K562 (cell line): ENCODE data around the gene TRPC5OS. TPM values are rescaled to one million over a fixed set of nuclear protein-coding genes. Genes with fewer than 3 reads are reported as not detected.

ENCODE experiments used
- ATAC-seq: fragments of 200-7000 bp; cut with Tn5 transposase; 3 replicates; pipeline ENCODE4 v1.9.1; 2020; ENCODE audit warnings: moderate library complexity
- BruUV-seq: library from RNA; stranded (reverse); fragments of 400-500 nt; replicated peaks from 2 replicates; lab custom pipeline; 2021; lab: Mats Ljungman, UMichigan
- CTCF ChIA-PET: fragments of 300-600 bp; formaldehyde crosslinking; extraction: SDS; loops from one replicate; lab custom pipeline; 2021; ENCODE audit warnings: low intra/inter-chr PET ratio; lab: Yijun Ruan, JAX
- POLR2A ChIA-PET: fragments of 300-600, 350-650 bp; sonication (Branson Sonifier 250); formaldehyde crosslinking; extraction: SDS; loops from one replicate; lab custom pipeline; 2021; ENCODE audit warnings: antibody characterized with exemption, inconsistent platforms; lab: Yijun Ruan, JAX
- DNase-seq, 4 experiments: peaks; one replicate each; pipeline versions ENCODE4 v3.0.0 to v3.0.0-alpha.2; 2011 to 2018; ENCODE audit warnings: low spot score in 3 of 4, mixed read lengths in 3 of 4; ENCODE audit errors: extremely low read depth in 1 of 4
- FAIRE-seq: peaks from 2 replicates; lab custom pipeline; 2011; peaks lifted over from hg19 to GRCh38; lab: Jason Lieb, UNC
- H2AFZ ChIP-seq: 2 replicates; pipeline ENCODE4 v1.6.0; 2011; ENCODE audit warnings: low read depth, low read length, control low read depth, inconsistent platforms
- H3K27ac ChIP-seq: fragments of 200-600 bp; 3 replicates; pipeline ENCODE4 v1.8.0; 2011; ENCODE audit warnings: low read depth, mild to moderate bottlenecking, control low read depth, inconsistent platforms, low read length, moderate library complexity, mixed read lengths; ENCODE audit errors: extremely low read depth
- H3K27me3 ChIP-seq, 2 experiments: fragments of 300-600 bp in 1 of 2; 2 replicates in 1 of 2; 3 replicates in 1 of 2; pipeline versions ENCODE4 v1.6.0 to v1.8.0; 2011; ENCODE audit warnings: inconsistent platforms in 2 of 2, low read length in 2 of 2, mild to moderate bottlenecking in 1 of 2, mixed read lengths in 1 of 2, moderate library complexity in 1 of 2; ENCODE audit not compliant: control insufficient read depth in 2 of 2, insufficient read depth in 2 of 2
- H3K36me3 ChIP-seq: fragments of 300-600 bp; 3 replicates; pipeline ENCODE4 v1.8.0; 2011; ENCODE audit warnings: mild to moderate bottlenecking, low read length, inconsistent platforms; ENCODE audit not compliant: control insufficient read depth, insufficient read depth
- H3K4me1 ChIP-seq, 2 experiments: fragments of 200-600 bp in 1 of 2; replicated peaks in 1 of 2; 2 replicates in 1 of 2; 3 replicates in 1 of 2; pipeline versions ENCODE4 v1.5.1 to v1.8.0; 2011; ENCODE audit warnings: inconsistent platforms in 2 of 2, low read length in 2 of 2, mild to moderate bottlenecking in 1 of 2, mixed read lengths in 1 of 2, moderate library complexity in 1 of 2; ENCODE audit not compliant: control insufficient read depth in 2 of 2, insufficient read depth in 2 of 2
- H3K4me2 ChIP-seq: 2 replicates; pipeline ENCODE4 v1.6.1; 2011; ENCODE audit warnings: low read length, control low read depth, inconsistent platforms, mixed read lengths; ENCODE audit not compliant: insufficient read depth
- H3K4me3 ChIP-seq: fragments of 200-600 bp; sonication (generic), shearing (Covaris generic); 2 replicates; pipeline ENCODE4 v1.5.1; 2016; ENCODE audit warnings: control low read depth, inconsistent platforms
- H3K79me2 ChIP-seq: fragments of 200-600 bp; 3 replicates; pipeline ENCODE4 v1.8.0; 2011; ENCODE audit warnings: low read length, inconsistent platforms; ENCODE audit not compliant: control insufficient read depth, insufficient read depth
- H3K9ac ChIP-seq, 2 experiments: 2 replicates each; pipeline versions ENCODE4 v1.6.0 to v1.6.1; 2011; ENCODE audit warnings: low read depth in 2 of 2, low read length in 2 of 2, control low read depth in 1 of 2, inconsistent platforms in 1 of 2, mild to moderate bottlenecking in 1 of 2, mixed read lengths in 1 of 2; ENCODE audit not compliant: insufficient read depth in 1 of 2
- H3K9me1 ChIP-seq: one replicate; pipeline ENCODE4 v1.6.0; 2011; ENCODE audit warnings: inconsistent platforms, mild to moderate bottlenecking, low read length, moderate library complexity; ENCODE audit not compliant: control insufficient read depth, insufficient read depth
- H3K9me3 ChIP-seq: replicated peaks from 2 replicates; pipeline ENCODE4 v1.5.1; 2011; ENCODE audit warnings: low read depth, low read length, inconsistent platforms; ENCODE audit not compliant: control insufficient read depth, insufficient read depth
- H4K20me1 ChIP-seq: replicated peaks from 2 replicates; pipeline ENCODE4 v1.6.1; 2011; ENCODE audit warnings: low read length, inconsistent platforms, mixed read lengths; ENCODE audit not compliant: control insufficient read depth, insufficient read depth
- FOXA3 ChIP-seq, 2 experiments: fragments of 450-650 bp in 1 of 2; sonication (generic) in 1 of 2; formaldehyde crosslinking; IDR thresholded peaks in 1 of 2; conservative IDR thresholded peaks in 1 of 2; 2 replicates each; pipeline versions ENCODE4 v1.4.0 to v1.8.0; 2020 to 2022; ENCODE audit warnings: mild to moderate bottlenecking in 2 of 2, missing genetic modification reagents in 1 of 2
- POLR2H ChIP-seq: IDR thresholded peaks from 2 replicates; pipeline ENCODE4 v1.6.1; 2016; ENCODE audit warnings: missing genetic modification characterization, low read depth, mild to moderate bottlenecking, control low read depth, missing compliant biosample characterization, moderate library complexity
- STAT5A ChIP-seq: IDR thresholded peaks from 2 replicates; pipeline ENCODE4 v1.6.1; 2012; ENCODE audit warnings: low read length, inconsistent platforms, borderline replicate concordance
- TEAD4 ChIP-seq, 2 experiments: sonication (generic) in 1 of 2; formaldehyde crosslinking in 1 of 2; IDR thresholded peaks; 2 replicates each; pipeline versions ENCODE4 v1.6.1 to v1.8.0; 2012 to 2022; ENCODE audit warnings: borderline replicate concordance in 1 of 2, inconsistent platforms in 1 of 2, low read length in 1 of 2, mild to moderate bottlenecking in 1 of 2, missing genetic modification reagents in 1 of 2
- ZBTB17 ChIP-seq: fragments of 450-650 bp; formaldehyde crosslinking; IDR thresholded peaks from 2 replicates; pipeline ENCODE4 v1.4.0; 2020; ENCODE audit warnings: mild to moderate bottlenecking
- ZBTB8A ChIP-seq: fragments of 450-650 bp; IDR thresholded peaks from 2 replicates; pipeline ENCODE4 v1.6.1; 2018; ENCODE audit warnings: mild to moderate bottlenecking, moderate library complexity; ENCODE audit not compliant: partially characterized antibody
- ZNF184 ChIP-seq: sonication (generic); formaldehyde crosslinking; IDR thresholded peaks from 2 replicates; pipeline ENCODE4 v1.5.0; 2020; ENCODE audit warnings: missing genetic modification reagents
- in situ Hi-C: fragments of 300-500 bp; cut with MboI; formaldehyde crosslinking; loops from 4 replicates; pipeline ENCODE4 v1.15.0; 2018; ENCODE audit warnings: inconsistent platforms, mixed read lengths
- intact Hi-C: fragments of 100-400 bp; cut with micrococcal nuclease; formaldehyde crosslinking; loops from 2 replicates; pipeline ENCODE4 v1.14.2; 2022
- polyA plus RNA-seq, 8 experiments: library from polyadenylated mRNA; depleted of rRNA in 4 of 8; stranded (reverse) in 5 of 8; unstranded in 3 of 8; fragments of >200 nt; fragmentation: Nextera tagmentation in 2 of 8; fragmentation: Illumina TruSeq in 1 of 8; extraction: Ambion mirVana in 2 of 8; extraction: Trizol in 1 of 8; gene quantifications; 2 replicates each; pipeline versions ENCODE4 v1.2.1 to v1.2.3, GENCODE V29; 2011 to 2014; ENCODE audit warnings: inconsistent platforms in 1 of 8, missing spikeins in 1 of 8
- total RNA-seq, 7 experiments: library from RNA; depleted of rRNA in 6 of 7; stranded (reverse); fragments of >200 nt in 6 of 7; fragmentation: Illumina TruSeq in 2 of 7; extraction: Trizol in 2 of 7; gene quantifications; 2 replicates each; pipeline versions ENCODE4 v1.2.1 to v1.2.3, GENCODE V29; 2011 to 2021; ENCODE audit warnings: low replicate concordance in 1 of 7
- TF ChIP-seq, protein P1 (sequence below): sonication (generic); formaldehyde crosslinking; IDR thresholded peaks from 2 replicates; pipeline ENCODE4 v1.8.0; 2022; ENCODE audit warnings: mild to moderate bottlenecking, missing genetic modification reagents
- TF ChIP-seq, protein P2 (sequence below): sonication (generic); formaldehyde crosslinking; IDR thresholded peaks from 2 replicates; pipeline ENCODE4 v1.4.0; 2020; ENCODE audit warnings: mild to moderate bottlenecking, missing genetic modification reagents
- TF ChIP-seq, protein P3 (sequence below): fragments of 250-450 bp; sonication (Bioruptor Pico); IDR thresholded peaks from 2 replicates; pipeline ENCODE4 v1.4.0; 2020

TRPC5OS gene
- total and polyA plus RNA-seq, 9 of the 15 experiments (the other 6 are each of a cell fraction or from before 2014, with no cell fraction given): not detected

DNA sequence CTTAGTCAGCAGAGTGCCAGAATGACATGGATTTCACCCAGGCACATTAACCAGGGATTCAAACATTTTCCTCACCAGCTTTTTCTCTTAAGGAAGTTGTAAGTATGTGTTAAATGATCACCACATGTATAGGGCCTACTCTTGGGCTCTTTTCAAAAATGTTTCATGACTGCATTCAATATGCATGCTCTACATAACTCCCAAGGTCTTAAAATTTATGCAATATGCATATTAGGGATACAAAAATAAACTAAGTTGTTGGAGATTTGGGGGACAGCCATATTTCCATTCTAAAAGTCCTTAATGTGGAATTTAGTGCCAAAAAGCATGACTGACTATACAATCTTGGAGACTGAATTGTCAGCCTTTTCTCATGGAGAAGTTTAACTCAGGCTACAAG lies 25.0 kb upstream of the TRPC5OS start:
- ChIA-PET POLR2A (no interaction called here), CTCF (no interaction called here)
- no peak overlapping the region for H3K4me2 ChIP-seq
- intact Hi-C loops: no loop called here
- in situ Hi-C loops: no loop called here
- no peaks in the 10 kb centered on the region for H3K27me3 ChIP-seq
- H3K27ac ChIP-seq: no peak overlapping the region
- H4K20me1 ChIP-seq: no peaks in the 10 kb centered on the region
- no peaks in the 10 kb centered on the region for H3K79me2 ChIP-seq
- BruUV-seq: no TSS peak
- ATAC-seq (no peak), FAIRE-seq (no peak), DNase-seq (no peak)
- no peaks in the 10 kb centered on the region for H3K4me1 ChIP-seq
- no peaks in the 10 kb centered on the region for H3K9me3 ChIP-seq
- H3K9me1 ChIP-seq: no peaks in the 10 kb centered on the region
- H3K36me3 ChIP-seq: no peaks in the 10 kb centered on the region
- no peak overlapping the region for H2AFZ ChIP-seq
- H3K9ac ChIP-seq: no peak overlapping the region
- no peak overlapping the region for H3K4me3 ChIP-seq
- TF ChIP-seq, protein P1, sequence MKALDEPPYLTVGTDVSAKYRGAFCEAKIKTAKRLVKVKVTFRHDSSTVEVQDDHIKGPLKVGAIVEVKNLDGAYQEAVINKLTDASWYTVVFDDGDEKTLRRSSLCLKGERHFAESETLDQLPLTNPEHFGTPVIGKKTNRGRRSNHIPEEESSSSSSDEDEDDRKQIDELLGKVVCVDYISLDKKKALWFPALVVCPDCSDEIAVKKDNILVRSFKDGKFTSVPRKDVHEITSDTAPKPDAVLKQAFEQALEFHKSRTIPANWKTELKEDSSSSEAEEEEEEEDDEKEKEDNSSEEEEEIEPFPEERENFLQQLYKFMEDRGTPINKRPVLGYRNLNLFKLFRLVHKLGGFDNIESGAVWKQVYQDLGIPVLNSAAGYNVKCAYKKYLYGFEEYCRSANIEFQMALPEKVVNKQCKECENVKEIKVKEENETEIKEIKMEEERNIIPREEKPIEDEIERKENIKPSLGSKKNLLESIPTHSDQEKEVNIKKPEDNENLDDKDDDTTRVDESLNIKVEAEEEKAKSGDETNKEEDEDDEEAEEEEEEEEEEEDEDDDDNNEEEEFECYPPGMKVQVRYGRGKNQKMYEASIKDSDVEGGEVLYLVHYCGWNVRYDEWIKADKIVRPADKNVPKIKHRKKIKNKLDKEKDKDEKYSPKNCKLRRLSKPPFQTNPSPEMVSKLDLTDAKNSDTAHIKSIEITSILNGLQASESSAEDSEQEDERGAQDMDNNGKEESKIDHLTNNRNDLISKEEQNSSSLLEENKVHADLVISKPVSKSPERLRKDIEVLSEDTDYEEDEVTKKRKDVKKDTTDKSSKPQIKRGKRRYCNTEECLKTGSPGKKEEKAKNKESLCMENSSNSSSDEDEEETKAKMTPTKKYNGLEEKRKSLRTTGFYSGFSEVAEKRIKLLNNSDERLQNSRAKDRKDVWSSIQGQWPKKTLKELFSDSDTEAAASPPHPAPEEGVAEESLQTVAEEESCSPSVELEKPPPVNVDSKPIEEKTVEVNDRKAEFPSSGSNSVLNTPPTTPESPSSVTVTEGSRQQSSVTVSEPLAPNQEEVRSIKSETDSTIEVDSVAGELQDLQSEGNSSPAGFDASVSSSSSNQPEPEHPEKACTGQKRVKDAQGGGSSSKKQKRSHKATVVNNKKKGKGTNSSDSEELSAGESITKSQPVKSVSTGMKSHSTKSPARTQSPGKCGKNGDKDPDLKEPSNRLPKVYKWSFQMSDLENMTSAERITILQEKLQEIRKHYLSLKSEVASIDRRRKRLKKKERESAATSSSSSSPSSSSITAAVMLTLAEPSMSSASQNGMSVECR: no peak
- no peak for TF ChIP-seq ZNF184 (CRISPR knock-in tag)
- no peak for TF ChIP-seq POLR2H (tag)
- no peak for TF ChIP-seq STAT5A
- TF ChIP-seq, protein P2, sequence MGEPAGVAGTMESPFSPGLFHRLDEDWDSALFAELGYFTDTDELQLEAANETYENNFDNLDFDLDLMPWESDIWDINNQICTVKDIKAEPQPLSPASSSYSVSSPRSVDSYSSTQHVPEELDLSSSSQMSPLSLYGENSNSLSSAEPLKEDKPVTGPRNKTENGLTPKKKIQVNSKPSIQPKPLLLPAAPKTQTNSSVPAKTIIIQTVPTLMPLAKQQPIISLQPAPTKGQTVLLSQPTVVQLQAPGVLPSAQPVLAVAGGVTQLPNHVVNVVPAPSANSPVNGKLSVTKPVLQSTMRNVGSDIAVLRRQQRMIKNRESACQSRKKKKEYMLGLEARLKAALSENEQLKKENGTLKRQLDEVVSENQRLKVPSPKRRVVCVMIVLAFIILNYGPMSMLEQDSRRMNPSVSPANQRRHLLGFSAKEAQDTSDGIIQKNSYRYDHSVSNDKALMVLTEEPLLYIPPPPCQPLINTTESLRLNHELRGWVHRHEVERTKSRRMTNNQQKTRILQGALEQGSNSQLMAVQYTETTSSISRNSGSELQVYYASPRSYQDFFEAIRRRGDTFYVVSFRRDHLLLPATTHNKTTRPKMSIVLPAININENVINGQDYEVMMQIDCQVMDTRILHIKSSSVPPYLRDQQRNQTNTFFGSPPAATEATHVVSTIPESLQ (CRISPR knock-in tag): no peak
- TF ChIP-seq FOXA3 (CRISPR knock-in tag; conservative IDR thresholded peaks at IDR 0.05 in 1 of 2, IDR thresholded peaks at IDR 0.05 in 1 of 2): no peak
- TF ChIP-seq, protein P3, sequence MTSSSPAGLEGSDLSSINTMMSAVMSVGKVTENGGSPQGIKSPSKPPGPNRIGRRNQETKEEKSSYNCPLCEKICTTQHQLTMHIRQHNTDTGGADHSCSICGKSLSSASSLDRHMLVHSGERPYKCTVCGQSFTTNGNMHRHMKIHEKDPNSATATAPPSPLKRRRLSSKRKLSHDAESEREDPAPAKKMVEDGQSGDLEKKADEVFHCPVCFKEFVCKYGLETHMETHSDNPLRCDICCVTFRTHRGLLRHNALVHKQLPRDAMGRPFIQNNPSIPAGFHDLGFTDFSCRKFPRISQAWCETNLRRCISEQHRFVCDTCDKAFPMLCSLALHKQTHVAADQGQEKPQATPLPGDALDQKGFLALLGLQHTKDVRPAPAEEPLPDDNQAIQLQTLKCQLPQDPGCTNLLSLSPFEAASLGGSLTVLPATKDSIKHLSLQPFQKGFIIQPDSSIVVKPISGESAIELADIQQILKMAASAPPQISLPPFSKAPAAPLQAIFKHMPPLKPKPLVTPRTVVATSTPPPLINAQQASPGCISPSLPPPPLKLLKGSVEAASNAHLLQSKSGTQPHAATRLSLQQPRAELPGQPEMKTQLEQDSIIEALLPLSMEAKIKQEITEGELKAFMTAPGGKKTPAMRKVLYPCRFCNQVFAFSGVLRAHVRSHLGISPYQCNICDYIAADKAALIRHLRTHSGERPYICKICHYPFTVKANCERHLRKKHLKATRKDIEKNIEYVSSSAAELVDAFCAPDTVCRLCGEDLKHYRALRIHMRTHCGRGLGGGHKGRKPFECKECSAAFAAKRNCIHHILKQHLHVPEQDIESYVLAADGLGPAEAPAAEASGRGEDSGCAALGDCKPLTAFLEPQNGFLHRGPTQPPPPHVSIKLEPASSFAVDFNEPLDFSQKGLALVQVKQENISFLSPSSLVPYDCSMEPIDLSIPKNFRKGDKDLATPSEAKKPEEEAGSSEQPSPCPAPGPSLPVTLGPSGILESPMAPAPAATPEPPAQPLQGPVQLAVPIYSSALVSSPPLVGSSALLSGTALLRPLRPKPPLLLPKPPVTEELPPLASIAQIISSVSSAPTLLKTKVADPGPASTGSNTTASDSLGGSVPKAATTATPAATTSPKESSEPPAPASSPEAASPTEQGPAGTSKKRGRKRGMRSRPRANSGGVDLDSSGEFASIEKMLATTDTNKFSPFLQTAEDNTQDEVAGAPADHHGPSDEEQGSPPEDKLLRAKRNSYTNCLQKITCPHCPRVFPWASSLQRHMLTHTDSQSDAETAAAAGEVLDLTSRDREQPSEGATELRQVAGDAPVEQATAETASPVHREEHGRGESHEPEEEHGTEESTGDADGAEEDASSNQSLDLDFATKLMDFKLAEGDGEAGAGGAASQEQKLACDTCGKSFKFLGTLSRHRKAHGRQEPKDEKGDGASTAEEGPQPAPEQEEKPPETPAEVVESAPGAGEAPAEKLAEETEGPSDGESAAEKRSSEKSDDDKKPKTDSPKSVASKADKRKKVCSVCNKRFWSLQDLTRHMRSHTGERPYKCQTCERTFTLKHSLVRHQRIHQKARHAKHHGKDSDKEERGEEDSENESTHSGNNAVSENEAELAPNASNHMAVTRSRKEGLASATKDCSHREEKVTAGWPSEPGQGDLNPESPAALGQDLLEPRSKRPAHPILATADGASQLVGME (CRISPR knock-in tag): no peak
- TF ChIP-seq ZBTB8A: no peak
- TF ChIP-seq TEAD4 (IDR thresholded peaks at IDR 0.05; ENCODE audit: low read length): no peak
- TF ChIP-seq TEAD4 (CRISPR knock-in tag; IDR thresholded peaks at IDR 0.05; ENCODE audit: borderline replicate concordance): no peak
- TF ChIP-seq ZBTB17 (CRISPR knock-in tag): no peak
